Thyroid gland (tissue), 4 donors: ENCODE data around the gene PTPRN2.
"Not testable (repeated sequence)": the region's sequence is repeated elsewhere in the genome, so short reads cannot be mapped to it uniquely, and the experiment has no call there.

Experiments used
- CTCF ChIP-seq, 6 experiments: fragments of 200-600 bp in 3 of 6; fragments of 450-650 bp in 3 of 6; sonication (generic) in 3 of 6; IDR thresholded peaks; one replicate each; pipeline ENCODE4 v1.5.1; 2016 to 2019; ENCODE audit warnings: antibody characterized with exemption in 6 of 6, mild to moderate bottlenecking in 2 of 6, inconsistent platforms in 1 of 6, moderate library complexity in 1 of 6
- POLR2A ChIP-seq, 2 donors: fragments of 450-650 bp; IDR thresholded peaks; one replicate each; pipeline ENCODE4 v1.6.1; 2017; ENCODE audit warnings: antibody characterized with exemption in 2 of 2, mild to moderate bottlenecking in 2 of 2, moderate library complexity in 1 of 2

- not testable (repeated sequence) for TF ChIP-seq CTCF, POLR2A (IDR thresholded peaks at IDR 0.05)
Observed at GRCh38 chr7:158033925-158034324, 553.7 kb downstream of the PTPRN2 start.
